HG02885 (cell line): ENCODE data around the gene LRP1B.
A peak's percentile ranks its signal among the peaks of the same experiment; 100 is the strongest.

Source experiments
- ATAC-seq: cut with Tn5 transposase; IDR thresholded peaks from one replicate; pipeline ENCODE4 v1.9.1; 2021; ENCODE audit warnings: mild to moderate bottlenecking; ENCODE audit not compliant: unreplicated experiment, poor library complexity

Gene LRP1B

GRCh38 chr2:142044197-142044596 lies 86.6 kb downstream of the LRP1B start:
- no peak for ATAC-seq

DNA sequence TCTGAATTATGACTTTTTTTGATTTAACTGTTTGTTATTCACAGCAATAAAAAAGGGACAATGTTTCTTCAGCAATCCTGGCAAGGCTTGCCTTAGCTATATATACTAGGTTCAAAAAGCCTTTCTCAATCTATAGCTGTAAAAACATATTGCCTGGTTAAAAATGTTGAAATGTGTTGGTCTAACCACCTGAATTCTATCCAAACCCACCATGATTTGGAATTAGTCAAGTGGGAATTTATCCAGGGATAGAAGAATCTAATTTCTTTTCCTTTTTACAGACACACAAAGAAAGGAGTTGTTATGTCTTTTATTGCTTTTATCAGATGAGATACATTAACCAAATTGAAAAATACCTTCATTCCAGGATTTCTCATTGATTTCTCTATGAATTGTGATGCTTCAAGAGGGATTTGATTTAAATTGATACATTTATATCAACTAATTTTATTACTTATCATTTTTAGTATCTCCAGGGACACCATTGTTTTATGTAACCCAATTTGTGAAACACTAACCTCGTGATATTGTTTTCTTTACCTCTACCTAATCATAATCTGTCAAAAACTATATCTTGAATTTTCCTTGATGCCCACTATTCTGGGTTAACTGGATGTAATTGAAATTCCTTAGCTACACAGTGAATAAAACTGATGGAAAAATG lies 88.1 kb downstream of the LRP1B start:
- ATAC-seq: no peak

DNA sequence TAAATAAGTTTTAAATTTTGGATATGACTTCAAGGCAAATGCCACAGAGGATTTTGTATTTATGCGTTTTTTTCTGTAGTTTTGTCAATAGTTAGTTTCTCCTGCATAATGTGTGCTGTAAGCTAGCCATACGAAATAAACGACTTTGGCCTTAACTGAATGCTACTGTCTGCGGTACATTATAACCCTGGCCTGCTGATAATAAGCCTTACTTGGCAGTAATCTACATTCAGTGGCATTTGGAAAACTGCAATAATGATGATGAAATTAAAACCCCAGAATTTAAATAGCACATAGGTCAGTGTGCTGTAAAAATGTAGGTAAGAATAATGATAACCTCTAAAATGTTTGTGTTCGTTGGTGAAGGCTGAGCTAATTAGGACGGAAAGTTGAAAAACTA lies 88.8 kb downstream of the LRP1B start:
- no peak for ATAC-seq

DNA sequence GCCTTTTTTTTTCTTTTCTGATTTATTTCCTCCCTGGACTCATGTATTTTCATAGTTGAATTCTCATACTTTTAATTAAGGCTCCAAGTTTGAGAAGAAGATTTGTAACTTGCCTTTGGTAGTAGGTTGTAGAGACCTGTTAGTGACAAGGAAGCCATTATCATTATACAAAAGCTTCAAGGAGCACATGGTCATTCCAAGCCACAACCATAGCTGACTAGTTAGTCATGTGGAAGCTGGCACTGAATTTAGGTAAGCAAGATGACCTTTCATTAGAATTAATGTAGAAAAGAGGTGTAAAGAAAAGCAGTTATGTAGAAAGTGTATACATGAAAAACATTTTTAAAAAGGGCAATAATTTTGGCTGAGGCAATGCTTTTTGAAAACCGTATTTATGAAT lies 89.7 kb downstream of the LRP1B start:
- ATAC-seq: no peak

DNA sequence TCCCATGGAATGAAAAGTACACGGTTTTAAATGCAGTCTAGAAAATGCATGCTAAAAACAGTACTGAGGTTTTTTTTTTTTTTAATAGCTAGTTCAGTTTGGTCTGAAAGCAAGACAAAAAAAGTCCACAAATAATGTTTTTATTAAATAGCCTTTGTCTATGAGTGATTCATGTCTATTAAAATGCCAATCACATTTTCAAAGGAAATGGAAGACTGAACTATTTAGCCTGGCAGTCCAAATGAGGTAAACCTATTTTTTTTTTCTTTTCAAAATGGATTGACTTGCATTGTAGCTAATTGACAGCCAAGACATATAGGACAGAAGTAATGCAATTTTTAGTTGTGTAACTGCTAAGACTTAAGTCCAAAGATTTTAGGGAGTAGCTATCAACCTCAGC lies 90.3 kb downstream of the LRP1B start:
- ATAC-seq: no peak

- no peak for ATAC-seq
Measured at GRCh38 chr2:142038826-142039225, 92.0 kb downstream of the LRP1B start.

- no peak for ATAC-seq
Measured at GRCh38 chr2:142037744-142038143, 93.1 kb downstream of the LRP1B start.

- ATAC-seq: no peak
Measured at GRCh38 chr2:142037066-142037465, 93.8 kb downstream of the LRP1B start.

GRCh38 chr2:142033393-142033792 lies 97.4 kb downstream of the LRP1B start:
- no peak for ATAC-seq

DNA sequence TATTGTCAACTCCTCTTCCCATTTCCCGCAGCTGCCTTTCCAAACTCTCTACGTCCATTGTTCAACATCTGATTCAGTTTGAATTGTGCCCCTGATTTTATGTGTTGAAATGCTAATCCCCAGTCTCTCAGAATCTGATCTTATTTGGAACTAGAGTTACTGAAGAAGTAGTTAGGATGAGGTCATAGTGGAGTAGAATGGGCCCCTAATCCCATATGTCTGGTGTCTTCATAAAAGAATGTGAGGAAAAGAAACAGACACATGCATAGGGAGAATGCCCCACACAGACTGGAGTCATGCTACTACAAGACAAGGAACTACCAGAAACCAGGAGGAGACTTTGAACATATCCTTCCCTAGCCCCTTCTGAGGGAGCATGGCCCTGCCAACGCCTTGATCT lies 99.2 kb downstream of the LRP1B start:
- no peak for ATAC-seq

- no peak for ATAC-seq
Measured at GRCh38 chr2:142030735-142031134, 100.1 kb downstream of the LRP1B start.

GRCh38 chr2:142029974-142030373 lies 100.8 kb downstream of the LRP1B start:
- no peak for ATAC-seq

GRCh38 chr2:142025394-142025793 lies 105.4 kb downstream of the LRP1B start:
- ATAC-seq: no peak

DNA sequence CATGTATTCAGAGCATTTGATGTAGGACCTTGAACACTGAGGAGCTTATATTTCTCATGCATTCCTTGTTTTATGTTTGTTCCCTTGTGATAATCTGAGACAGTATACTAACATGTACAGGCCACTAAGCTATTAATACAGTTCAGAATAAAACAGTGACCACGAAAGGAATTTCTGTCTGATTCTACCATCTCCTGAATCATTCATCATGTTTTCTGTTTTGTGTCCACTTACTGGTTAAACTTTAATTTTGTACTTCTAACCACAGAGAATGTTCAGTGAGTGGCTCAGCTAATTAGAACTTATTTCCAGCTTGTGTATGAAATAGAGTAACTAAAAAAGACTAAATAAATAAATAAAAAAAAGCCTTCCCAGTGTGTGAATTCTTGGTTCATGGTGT lies 110.4 kb downstream of the LRP1B start:
- no peak for ATAC-seq

- ATAC-seq: no peak
Measured at GRCh38 chr2:142014536-142014935, 116.3 kb downstream of the LRP1B start.

DNA sequence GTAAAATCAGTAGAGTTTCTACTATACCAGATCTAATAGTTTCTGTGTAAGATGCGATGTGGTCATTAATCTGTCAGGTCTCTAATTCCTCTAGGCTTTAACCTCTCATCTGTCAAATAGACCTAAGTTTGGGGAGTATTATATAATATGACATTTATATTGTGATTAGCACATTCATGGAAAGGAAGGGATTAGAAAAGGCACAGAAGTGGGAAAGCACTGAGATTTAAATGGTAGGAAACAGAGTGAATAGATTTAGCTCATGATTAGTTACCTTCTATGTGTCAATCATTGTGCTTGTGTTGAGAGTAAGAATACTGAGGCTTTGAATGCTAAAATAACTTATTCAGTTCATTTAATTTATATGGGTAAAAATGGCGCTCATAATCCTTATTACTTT lies 118.0 kb downstream of the LRP1B start:
- ATAC-seq: no peak

DNA sequence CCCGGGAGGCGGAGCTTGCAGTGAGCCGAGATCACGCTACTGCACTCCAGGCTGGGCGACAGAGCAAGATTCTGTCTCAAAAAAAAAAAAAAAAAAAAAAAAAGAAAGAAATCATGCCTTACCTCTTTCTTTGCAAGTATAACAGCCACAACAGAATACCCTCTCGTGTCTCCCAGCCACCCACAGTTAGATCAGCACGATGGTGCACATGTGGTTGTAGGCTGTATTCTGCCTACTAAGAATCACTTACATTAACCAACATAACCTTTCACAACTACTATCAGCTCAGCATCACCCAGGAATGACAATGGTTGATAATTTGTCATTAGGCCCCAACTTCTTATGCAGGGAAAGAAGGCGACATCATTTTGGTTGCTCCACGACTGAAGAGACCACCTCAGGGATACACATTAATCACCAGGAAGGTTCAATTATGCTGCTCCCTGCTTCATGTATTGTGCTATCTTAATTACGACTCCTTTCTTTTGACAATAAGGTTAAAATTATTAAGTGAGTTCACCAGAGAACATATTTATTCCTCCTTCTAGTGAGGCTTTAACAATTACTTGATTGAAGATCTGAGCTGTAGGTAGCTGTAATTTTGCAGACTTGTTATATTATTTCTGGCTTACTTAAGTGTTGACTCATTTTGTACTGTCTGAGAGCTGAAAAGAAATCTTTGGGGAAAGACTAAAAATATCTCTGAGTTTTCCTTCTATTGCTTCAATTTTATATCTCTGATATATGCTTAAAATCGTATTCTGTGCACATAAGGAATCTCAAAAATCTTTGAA lies 120.1 kb downstream of the LRP1B start:
- ATAC-seq: no peak

GRCh38 chr2:142008135-142008744 lies 122.6 kb downstream of the LRP1B start:
- no peak for ATAC-seq

DNA sequence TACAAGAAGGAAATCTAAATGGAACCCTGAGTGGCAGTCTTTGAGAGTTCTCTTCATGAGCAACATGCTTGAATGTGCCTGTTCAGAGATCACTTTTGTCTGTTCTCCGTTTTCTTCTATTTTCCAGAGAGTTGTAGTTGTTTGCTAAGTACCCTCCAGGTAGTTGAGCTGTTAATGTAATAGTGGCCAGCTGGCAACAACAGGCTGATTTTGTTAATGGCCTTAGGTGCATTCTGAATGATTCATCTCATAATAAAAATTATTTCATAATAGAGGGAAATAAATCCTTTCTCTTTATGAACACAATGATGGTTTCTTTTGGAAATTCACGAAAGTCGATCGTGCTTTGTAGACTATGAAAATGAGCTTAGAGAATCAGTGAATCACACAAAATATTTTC lies 136.8 kb downstream of the LRP1B start:
- no peak for ATAC-seq

DNA sequence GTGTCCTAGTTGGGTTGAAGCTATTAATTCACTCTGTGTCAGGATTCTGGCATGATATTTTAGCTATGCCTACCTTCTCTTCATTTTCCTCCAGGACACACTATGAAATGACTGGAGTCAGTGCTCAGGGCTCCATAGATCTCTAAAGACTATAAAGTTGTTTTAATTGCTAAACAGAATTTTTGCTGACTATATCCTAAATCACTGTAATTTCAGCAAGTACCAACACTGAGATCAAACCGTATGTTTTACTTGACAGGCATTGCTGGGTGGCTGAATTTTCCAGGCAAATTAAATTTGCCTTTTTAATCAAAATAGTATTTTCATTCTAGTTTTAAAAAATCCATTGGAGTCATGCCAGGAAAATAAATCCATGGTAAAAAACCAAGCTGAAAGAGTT lies 138.1 kb downstream of the LRP1B start:
- no peak for ATAC-seq

DNA sequence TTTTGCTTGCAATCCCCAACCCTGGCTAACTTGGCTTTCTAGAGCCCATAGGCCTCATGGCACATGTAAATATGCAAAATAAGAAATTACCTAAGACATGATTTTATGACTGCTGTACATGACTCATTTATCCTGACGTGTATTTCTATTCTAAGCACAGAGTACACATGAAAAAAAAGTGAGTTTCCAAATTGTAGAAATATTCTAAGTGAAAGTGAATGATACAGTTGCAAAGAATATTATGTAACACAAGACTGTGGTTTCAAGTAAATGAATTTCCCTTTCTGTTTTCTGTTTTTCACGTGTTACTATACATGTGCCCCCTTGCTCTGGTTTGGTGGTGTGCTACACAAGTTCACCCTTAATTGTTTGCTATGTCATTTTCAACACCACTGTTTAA lies 162.4 kb downstream of the LRP1B start:
- ATAC-seq: peak; percentile 43

- no peak for ATAC-seq
Measured at GRCh38 chr2:141967980-141968379, 162.8 kb downstream of the LRP1B start.
